Measurements from ENCODE around the gene KLHL41.

DNA sequence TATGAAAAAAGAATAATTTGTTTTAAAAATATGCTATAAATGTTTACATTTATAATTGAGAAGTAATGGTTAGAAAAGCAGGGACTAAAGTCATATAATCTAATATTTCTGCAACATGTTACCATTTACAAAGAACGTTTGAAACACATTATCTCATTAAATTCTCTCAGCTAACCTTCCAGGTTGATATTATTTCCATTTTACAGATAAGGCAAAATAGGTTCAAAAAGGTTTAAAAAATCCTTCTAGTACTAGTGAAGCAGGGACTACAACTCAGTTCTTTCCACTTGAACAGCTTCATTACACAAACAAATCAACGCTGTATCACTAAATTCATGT is 63.3 kb downstream of the KLHL41 start:
- no peak for TF ChIP-seq POLR2AphosphoS5 (IDR thresholded peaks at IDR 0.05)
- TF ChIP-seq, protein P1, sequence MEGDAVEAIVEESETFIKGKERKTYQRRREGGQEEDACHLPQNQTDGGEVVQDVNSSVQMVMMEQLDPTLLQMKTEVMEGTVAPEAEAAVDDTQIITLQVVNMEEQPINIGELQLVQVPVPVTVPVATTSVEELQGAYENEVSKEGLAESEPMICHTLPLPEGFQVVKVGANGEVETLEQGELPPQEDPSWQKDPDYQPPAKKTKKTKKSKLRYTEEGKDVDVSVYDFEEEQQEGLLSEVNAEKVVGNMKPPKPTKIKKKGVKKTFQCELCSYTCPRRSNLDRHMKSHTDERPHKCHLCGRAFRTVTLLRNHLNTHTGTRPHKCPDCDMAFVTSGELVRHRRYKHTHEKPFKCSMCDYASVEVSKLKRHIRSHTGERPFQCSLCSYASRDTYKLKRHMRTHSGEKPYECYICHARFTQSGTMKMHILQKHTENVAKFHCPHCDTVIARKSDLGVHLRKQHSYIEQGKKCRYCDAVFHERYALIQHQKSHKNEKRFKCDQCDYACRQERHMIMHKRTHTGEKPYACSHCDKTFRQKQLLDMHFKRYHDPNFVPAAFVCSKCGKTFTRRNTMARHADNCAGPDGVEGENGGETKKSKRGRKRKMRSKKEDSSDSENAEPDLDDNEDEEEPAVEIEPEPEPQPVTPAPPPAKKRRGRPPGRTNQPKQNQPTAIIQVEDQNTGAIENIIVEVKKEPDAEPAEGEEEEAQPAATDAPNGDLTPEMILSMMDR (IDR thresholded peaks at IDR 0.05) = no peak

Measured in stomach (tissue), 4 donors.